Liver (tissue), 9 donors: ENCODE measurements around the gene ATG5. TPM values are rescaled to one million over a fixed set of nuclear protein-coding genes. Genes with fewer than 3 reads are reported as not detected.

ENCODE experiments used
- DNase-seq: peaks from one replicate; pipeline ENCODE4 v3.0.0-alpha.2; 2017; ENCODE audit warnings: low spot score
- H3K27ac ChIP-seq, 2 donors: one replicate each; pipeline ENCODE4 v1.7.0; 2013; ENCODE audit warnings: inconsistent platforms in 2 of 2, low read length in 2 of 2, control low read depth in 1 of 2, low read depth in 1 of 2, mild to moderate bottlenecking in 1 of 2
- H3K27me3 ChIP-seq, 4 donors: one replicate each; pipeline versions ENCODE4 v1.6.1 to v1.7.0; 2013; ENCODE audit warnings: low read length in 3 of 4, inconsistent platforms in 1 of 4, mild to moderate bottlenecking in 1 of 4, moderate library complexity in 1 of 4; ENCODE audit not compliant: control insufficient read depth in 4 of 4, insufficient read depth in 4 of 4
- H3K36me3 ChIP-seq, 4 donors: one replicate each; pipeline versions ENCODE4 v1.6.1 to v1.7.0; 2013; ENCODE audit warnings: low read length in 3 of 4, mild to moderate bottlenecking in 3 of 4, low read depth in 1 of 4, moderate library complexity in 1 of 4; ENCODE audit not compliant: control insufficient read depth in 4 of 4, insufficient read depth in 3 of 4
- H3K4me1 ChIP-seq, 4 donors: one replicate each; pipeline versions ENCODE4 v1.6.1 to v1.7.0; 2013; ENCODE audit warnings: low read length in 3 of 4, mild to moderate bottlenecking in 3 of 4, moderate library complexity in 1 of 4; ENCODE audit not compliant: control insufficient read depth in 4 of 4, insufficient read depth in 4 of 4
- H3K4me3 ChIP-seq, 3 donors: one replicate each; pipeline versions ENCODE4 v1.6.1 to v1.7.0; 2013; ENCODE audit warnings: low read length in 3 of 3, control low read depth in 1 of 3, low read depth in 1 of 3, mild to moderate bottlenecking in 1 of 3
- H3K9ac ChIP-seq, 2 donors: one replicate each; pipeline ENCODE4 v1.7.0; 2013; ENCODE audit warnings: low read length in 2 of 2, mild to moderate bottlenecking in 2 of 2, moderate library complexity in 2 of 2, control low read depth in 1 of 2, low read depth in 1 of 2
- H3K9me3 ChIP-seq, 4 donors: one replicate each; pipeline versions ENCODE4 v1.6.1 to v1.7.0; 2013; ENCODE audit warnings: low read length in 3 of 4; ENCODE audit not compliant: control insufficient read depth in 4 of 4
- EGR1 ChIP-seq, 2 donors: IDR thresholded peaks; 2 replicates each; pipeline ENCODE4 v1.6.1; 2016 to 2018; ENCODE audit warnings: antibody characterized with exemption in 2 of 2, low read depth in 2 of 2
- FOXA1 ChIP-seq: IDR thresholded peaks from 2 replicates; pipeline ENCODE4 v1.6.1; 2016; ENCODE audit warnings: antibody characterized with exemption
- FOXA2 ChIP-seq: IDR thresholded peaks from 2 replicates; pipeline ENCODE4 v1.6.1; 2016; ENCODE audit warnings: antibody characterized with exemption
- GABPA ChIP-seq, 2 donors: IDR thresholded peaks in 1 of 2; conservative IDR thresholded peaks in 1 of 2; 2 replicates each; pipeline ENCODE4 v1.6.1; 2016; ENCODE audit warnings: antibody characterized with exemption in 2 of 2, mild to moderate bottlenecking in 1 of 2, moderate library complexity in 1 of 2
- HNF4A ChIP-seq, 2 donors: conservative IDR thresholded peaks; 2 replicates each; pipeline ENCODE4 v1.6.1; 2016; ENCODE audit warnings: antibody characterized with exemption in 2 of 2, mild to moderate bottlenecking in 2 of 2
- HNF4G ChIP-seq: IDR thresholded peaks from 2 replicates; pipeline ENCODE4 v1.6.1; 2016; ENCODE audit warnings: antibody characterized with exemption
- MAX ChIP-seq: IDR thresholded peaks from 2 replicates; pipeline ENCODE4 v1.6.1; 2016; ENCODE audit warnings: antibody characterized with exemption
- NR2F2 ChIP-seq: IDR thresholded peaks from 2 replicates; pipeline ENCODE4 v1.6.1; 2016; ENCODE audit warnings: antibody characterized with exemption
- RAD21 ChIP-seq, 2 donors: IDR thresholded peaks; 2 replicates each; pipeline ENCODE4 v1.6.1; 2016; ENCODE audit warnings: antibody characterized with exemption in 2 of 2, mild to moderate bottlenecking in 2 of 2
- REST ChIP-seq: IDR thresholded peaks from 2 replicates; pipeline ENCODE4 v1.6.1; 2016; ENCODE audit warnings: antibody characterized with exemption, mild to moderate bottlenecking
- SP1 ChIP-seq: IDR thresholded peaks from 2 replicates; pipeline ENCODE4 v1.6.1; 2018; ENCODE audit warnings: antibody characterized with exemption, mild to moderate bottlenecking
- TAF1 ChIP-seq: conservative IDR thresholded peaks from 2 replicates; pipeline ENCODE4 v1.6.1; 2016; ENCODE audit warnings: antibody characterized with exemption, mild to moderate bottlenecking
- WGBS: extraction: QIAGEN DNeasy Blood & Tissue Kit; methylation state at CpG from one replicate; pipeline ENCODE4 v1.1.7; 2013; 5-methylcytosine and 5-hydroxymethylcytosine counted together
- polyA plus RNA-seq, 2 donors: library from polyadenylated mRNA; stranded (reverse) in 1 of 2; unstranded in 1 of 2; fragments of 200-250 nt in 1 of 2; fragments of >200 nt in 1 of 2; fragmentation: Nextera tagmentation in 1 of 2; extraction: Ambion mirVana in 1 of 2; gene quantifications; one replicate each; pipeline versions ENCODE4 v1.2.1 to v1.2.3, GENCODE V29; 2013 to 2015
- total RNA-seq, 2 donors: library from RNA; depleted of rRNA; stranded (reverse); fragments of >200 nt; gene quantifications; one replicate each; pipeline ENCODE4 v1.2.3, GENCODE V29; 2014
- TF ChIP-seq, protein P1 (sequence below): fragments of 150-350 bp; IDR thresholded peaks from 2 replicates; pipeline ENCODE4 v1.5.1; 2017; ENCODE audit warnings: improper control_type of control experiment, low read depth, low read length; ENCODE audit not compliant: missing input control
- TF ChIP-seq, protein P2 (sequence below): IDR thresholded peaks from 2 replicates; pipeline ENCODE4 v1.6.1; 2016; ENCODE audit warnings: antibody characterized with exemption
- TF ChIP-seq, protein P3 (sequence below): IDR thresholded peaks from 2 replicates; pipeline ENCODE4 v1.6.1; 2016; ENCODE audit warnings: antibody characterized with exemption
- donor health status: healthy.
- donor health status: healthy.
- donor health status: healthy.
- donor health status: healthy.
- donor health status: healthy.

ATG5 gene
- total and polyA plus RNA-seq, 4 donors, result 10.0 to 25.7 (median 19.7) TPM

- no peak for DNase-seq
- Histone ChIP-seq H3K4me1 (no peaks in the 10 kb centered on the region), H3K27me3 (no peaks in the 10 kb centered on the region), H3K9me3 (no peaks in the 10 kb centered on the region), H3K4me3 (no peak overlapping the region), H3K9ac (no peak overlapping the region), H3K36me3 (peaks cover 0 to 4% (median 2%) of the 10 kb centered on the region in 4 donors), H3K27ac (no peak overlapping the region)
- no peak for TF ChIP-seq FOXA2
- no peak for TF ChIP-seq HNF4A (conservative IDR thresholded peaks at IDR 0.05)
- no peak for TF ChIP-seq FOXA1
- TF ChIP-seq, protein P1, sequence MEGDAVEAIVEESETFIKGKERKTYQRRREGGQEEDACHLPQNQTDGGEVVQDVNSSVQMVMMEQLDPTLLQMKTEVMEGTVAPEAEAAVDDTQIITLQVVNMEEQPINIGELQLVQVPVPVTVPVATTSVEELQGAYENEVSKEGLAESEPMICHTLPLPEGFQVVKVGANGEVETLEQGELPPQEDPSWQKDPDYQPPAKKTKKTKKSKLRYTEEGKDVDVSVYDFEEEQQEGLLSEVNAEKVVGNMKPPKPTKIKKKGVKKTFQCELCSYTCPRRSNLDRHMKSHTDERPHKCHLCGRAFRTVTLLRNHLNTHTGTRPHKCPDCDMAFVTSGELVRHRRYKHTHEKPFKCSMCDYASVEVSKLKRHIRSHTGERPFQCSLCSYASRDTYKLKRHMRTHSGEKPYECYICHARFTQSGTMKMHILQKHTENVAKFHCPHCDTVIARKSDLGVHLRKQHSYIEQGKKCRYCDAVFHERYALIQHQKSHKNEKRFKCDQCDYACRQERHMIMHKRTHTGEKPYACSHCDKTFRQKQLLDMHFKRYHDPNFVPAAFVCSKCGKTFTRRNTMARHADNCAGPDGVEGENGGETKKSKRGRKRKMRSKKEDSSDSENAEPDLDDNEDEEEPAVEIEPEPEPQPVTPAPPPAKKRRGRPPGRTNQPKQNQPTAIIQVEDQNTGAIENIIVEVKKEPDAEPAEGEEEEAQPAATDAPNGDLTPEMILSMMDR, result no peak
- TF ChIP-seq, protein P2, sequence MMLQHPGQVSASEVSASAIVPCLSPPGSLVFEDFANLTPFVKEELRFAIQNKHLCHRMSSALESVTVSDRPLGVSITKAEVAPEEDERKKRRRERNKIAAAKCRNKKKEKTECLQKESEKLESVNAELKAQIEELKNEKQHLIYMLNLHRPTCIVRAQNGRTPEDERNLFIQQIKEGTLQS, result no peak
- no peak for TF ChIP-seq GABPA (IDR thresholded peaks at IDR 0.05 in 1 of 2, conservative IDR thresholded peaks at IDR 0.05 in 1 of 2)
- no peak for TF ChIP-seq NR2F2
- TF ChIP-seq TAF1, result no peak
- 78% methylated on average over 4 of the region's 4 CpGs for WGBS
Observed at GRCh38 chr6:106192824-106193223, 132.7 kb downstream of the ATG5 start.

- no peaks in the 10 kb centered on the region for H3K4me1 ChIP-seq
- TF ChIP-seq SP1, result no peak
- no peak for TF ChIP-seq HNF4A (conservative IDR thresholded peaks at IDR 0.05)
- no peak for TF ChIP-seq EGR1 (IDR thresholded peaks at IDR 0.05; ENCODE audit: low read depth in 2 of 2)
- TF ChIP-seq RAD21 (IDR thresholded peaks at IDR 0.05), result no peak
- no peak for TF ChIP-seq HNF4G
- no peak for TF ChIP-seq TAF1
- DNase-seq, result no peak
- no peaks in the 10 kb centered on the region for H3K9me3 ChIP-seq
- WGBS, result 92% methylated on average over 1 of the region's 1 CpG
- no peak overlapping the region for H3K9ac ChIP-seq
- H3K4me3 ChIP-seq, result no peak overlapping the region
- H3K27ac ChIP-seq, result no peak overlapping the region
- no peaks in the 10 kb centered on the region for H3K27me3 ChIP-seq
- peaks cover 0 to 4% (median 2%) of the 10 kb centered on the region in 4 donors for H3K36me3 ChIP-seq
Observed at GRCh38 chr6:106188104-106188794, 137.3 kb downstream of the ATG5 start.

- DNase-seq, result no peak
- WGBS, result 77% methylated on average over 1 of the region's 1 CpG
- TF ChIP-seq TAF1 (no peak), HNF4G (no peak), SP1 (no peak), FOXA1 (no peak), EGR1 (IDR thresholded peaks at IDR 0.05; ENCODE audit: low read depth in 2 of 2) (no peak), RAD21 (IDR thresholded peaks at IDR 0.05) (no peak), FOXA2 (no peak), REST (no peak), MAX (no peak)
- TF ChIP-seq, protein P3, sequence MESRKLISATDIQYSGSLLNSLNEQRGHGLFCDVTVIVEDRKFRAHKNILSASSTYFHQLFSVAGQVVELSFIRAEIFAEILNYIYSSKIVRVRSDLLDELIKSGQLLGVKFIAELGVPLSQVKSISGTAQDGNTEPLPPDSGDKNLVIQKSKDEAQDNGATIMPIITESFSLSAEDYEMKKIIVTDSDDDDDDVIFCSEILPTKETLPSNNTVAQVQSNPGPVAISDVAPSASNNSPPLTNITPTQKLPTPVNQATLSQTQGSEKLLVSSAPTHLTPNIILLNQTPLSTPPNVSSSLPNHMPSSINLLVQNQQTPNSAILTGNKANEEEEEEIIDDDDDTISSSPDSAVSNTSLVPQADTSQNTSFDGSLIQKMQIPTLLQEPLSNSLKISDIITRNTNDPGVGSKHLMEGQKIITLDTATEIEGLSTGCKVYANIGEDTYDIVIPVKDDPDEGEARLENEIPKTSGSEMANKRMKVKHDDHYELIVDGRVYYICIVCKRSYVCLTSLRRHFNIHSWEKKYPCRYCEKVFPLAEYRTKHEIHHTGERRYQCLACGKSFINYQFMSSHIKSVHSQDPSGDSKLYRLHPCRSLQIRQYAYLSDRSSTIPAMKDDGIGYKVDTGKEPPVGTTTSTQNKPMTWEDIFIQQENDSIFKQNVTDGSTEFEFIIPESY, result no peak
- TF ChIP-seq, protein P1, result no peak
- H3K9me3 ChIP-seq, result no peaks in the 10 kb centered on the region
- H3K36me3 ChIP-seq, result peaks cover 0 to 4% (median 2%) of the 10 kb centered on the region in 4 donors
- H3K9ac ChIP-seq, result no peak overlapping the region
- no peak overlapping the region for H3K4me3 ChIP-seq
- no peak overlapping the region for H3K27ac ChIP-seq
- H3K4me1 ChIP-seq, result no peaks in the 10 kb centered on the region
- no peaks in the 10 kb centered on the region for H3K27me3 ChIP-seq
Observed at GRCh38 chr6:106187424-106187982, 138.1 kb downstream of the ATG5 start.
